Measurements from ENCODE around the gene CORO1C. TPM values are rescaled to one million over a fixed set of nuclear protein-coding genes. Genes with fewer than 3 reads are reported as not detected.
A peak's percentile ranks its signal among the peaks of the same experiment; 100 is the strongest.

The CORO1C gene
- total and polyA plus RNA-seq, 4 donors: 23.2 to 58.6 (median 41.9) TPM

- 35% methylated on average over 15 of the region's 15 CpGs for whole genome bisulfite sequencing
- DNase-seq (ENCODE audit: low spot score): no peak
- no peaks in the 10 kb centered on the region for H3K9me3 ChIP-seq (ENCODE audit: control insufficient read depth in 4 of 4, low read length in 3 of 4)
- peak overlapping the region; percentile 63 to 67 for H3K9ac ChIP-seq (ENCODE audit: low read depth in 1 of 2, low read length in 2 of 2)
- TF ChIP-seq NR2F2 (IDR thresholded peaks at IDR 0.05): no peak
- TF ChIP-seq RAD21 (IDR thresholded peaks at IDR 0.05): no peak
- TF ChIP-seq YY1 (IDR thresholded peaks at IDR 0.05): no peak
- TF ChIP-seq, protein P1, sequence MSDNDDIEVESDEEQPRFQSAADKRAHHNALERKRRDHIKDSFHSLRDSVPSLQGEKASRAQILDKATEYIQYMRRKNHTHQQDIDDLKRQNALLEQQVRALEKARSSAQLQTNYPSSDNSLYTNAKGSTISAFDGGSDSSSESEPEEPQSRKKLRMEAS (IDR thresholded peaks at IDR 0.05): no peak
- no peak for TF ChIP-seq HNF4A (conservative IDR thresholded peaks at IDR 0.05)
- TF ChIP-seq FOXA2 (IDR thresholded peaks at IDR 0.05): no peak
- no peak for TF ChIP-seq SP1 (IDR thresholded peaks at IDR 0.05)
- no peak for TF ChIP-seq EGR1 (IDR thresholded peaks at IDR 0.05; ENCODE audit: low read depth in 2 of 2)
- no peak for TF ChIP-seq RXRA (IDR thresholded peaks at IDR 0.05)
- no peak for TF ChIP-seq HNF4G (IDR thresholded peaks at IDR 0.05)
- TF ChIP-seq, protein P2, sequence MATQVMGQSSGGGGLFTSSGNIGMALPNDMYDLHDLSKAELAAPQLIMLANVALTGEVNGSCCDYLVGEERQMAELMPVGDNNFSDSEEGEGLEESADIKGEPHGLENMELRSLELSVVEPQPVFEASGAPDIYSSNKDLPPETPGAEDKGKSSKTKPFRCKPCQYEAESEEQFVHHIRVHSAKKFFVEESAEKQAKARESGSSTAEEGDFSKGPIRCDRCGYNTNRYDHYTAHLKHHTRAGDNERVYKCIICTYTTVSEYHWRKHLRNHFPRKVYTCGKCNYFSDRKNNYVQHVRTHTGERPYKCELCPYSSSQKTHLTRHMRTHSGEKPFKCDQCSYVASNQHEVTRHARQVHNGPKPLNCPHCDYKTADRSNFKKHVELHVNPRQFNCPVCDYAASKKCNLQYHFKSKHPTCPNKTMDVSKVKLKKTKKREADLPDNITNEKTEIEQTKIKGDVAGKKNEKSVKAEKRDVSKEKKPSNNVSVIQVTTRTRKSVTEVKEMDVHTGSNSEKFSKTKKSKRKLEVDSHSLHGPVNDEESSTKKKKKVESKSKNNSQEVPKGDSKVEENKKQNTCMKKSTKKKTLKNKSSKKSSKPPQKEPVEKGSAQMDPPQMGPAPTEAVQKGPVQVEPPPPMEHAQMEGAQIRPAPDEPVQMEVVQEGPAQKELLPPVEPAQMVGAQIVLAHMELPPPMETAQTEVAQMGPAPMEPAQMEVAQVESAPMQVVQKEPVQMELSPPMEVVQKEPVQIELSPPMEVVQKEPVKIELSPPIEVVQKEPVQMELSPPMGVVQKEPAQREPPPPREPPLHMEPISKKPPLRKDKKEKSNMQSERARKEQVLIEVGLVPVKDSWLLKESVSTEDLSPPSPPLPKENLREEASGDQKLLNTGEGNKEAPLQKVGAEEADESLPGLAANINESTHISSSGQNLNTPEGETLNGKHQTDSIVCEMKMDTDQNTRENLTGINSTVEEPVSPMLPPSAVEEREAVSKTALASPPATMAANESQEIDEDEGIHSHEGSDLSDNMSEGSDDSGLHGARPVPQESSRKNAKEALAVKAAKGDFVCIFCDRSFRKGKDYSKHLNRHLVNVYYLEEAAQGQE (IDR thresholded peaks at IDR 0.05): no peak
- no peak for TF ChIP-seq FOXA1 (IDR thresholded peaks at IDR 0.05)
- TF ChIP-seq CTCF (IDR thresholded peaks at IDR 0.05; ENCODE audit: low read depth, low read length, missing input control): no peak
- no peak for TF ChIP-seq ZBTB33 (IDR thresholded peaks at IDR 0.05)
- no peak for TF ChIP-seq JUND (IDR thresholded peaks at IDR 0.05)
- TF ChIP-seq, protein P3, sequence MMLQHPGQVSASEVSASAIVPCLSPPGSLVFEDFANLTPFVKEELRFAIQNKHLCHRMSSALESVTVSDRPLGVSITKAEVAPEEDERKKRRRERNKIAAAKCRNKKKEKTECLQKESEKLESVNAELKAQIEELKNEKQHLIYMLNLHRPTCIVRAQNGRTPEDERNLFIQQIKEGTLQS (IDR thresholded peaks at IDR 0.05): no peak
- no peak for TF ChIP-seq TAF1 (conservative IDR thresholded peaks at IDR 0.05)
- no peak for TF ChIP-seq GABPA (IDR thresholded peaks at IDR 0.05 in 1 of 2, conservative IDR thresholded peaks at IDR 0.05 in 1 of 2)
- H3K36me3 ChIP-seq (ENCODE audit: control insufficient read depth in 4 of 4, insufficient read depth in 3 of 4, low read depth in 1 of 4, low read length in 3 of 4): no peaks in the 10 kb centered on the region
- peak overlapping the region; percentile 98 to 99 for H3K27ac ChIP-seq (ENCODE audit: low read depth in 1 of 2, low read length in 2 of 2)
- H3K27me3 ChIP-seq (ENCODE audit: control insufficient read depth in 4 of 4, insufficient read depth in 4 of 4, low read length in 3 of 4): no peaks in the 10 kb centered on the region
- H3K4me1 ChIP-seq (ENCODE audit: control insufficient read depth in 4 of 4, insufficient read depth in 4 of 4, low read length in 3 of 4): peaks cover 0 to 25% (median 12%) of the 10 kb centered on the region in 4 donors
- H3K4me3 ChIP-seq (ENCODE audit: low read depth in 1 of 3, low read length in 3 of 3): peak overlapping the region; percentile 37 to 92 (median 86)
Observed at GRCh38 chr12:108729612-108730364, 1.5 kb downstream of the CORO1C start.

Measured in liver (tissue), 9 donors.